ENCODE data around the gene UBAP1.

The UBAP1 gene

DNA sequence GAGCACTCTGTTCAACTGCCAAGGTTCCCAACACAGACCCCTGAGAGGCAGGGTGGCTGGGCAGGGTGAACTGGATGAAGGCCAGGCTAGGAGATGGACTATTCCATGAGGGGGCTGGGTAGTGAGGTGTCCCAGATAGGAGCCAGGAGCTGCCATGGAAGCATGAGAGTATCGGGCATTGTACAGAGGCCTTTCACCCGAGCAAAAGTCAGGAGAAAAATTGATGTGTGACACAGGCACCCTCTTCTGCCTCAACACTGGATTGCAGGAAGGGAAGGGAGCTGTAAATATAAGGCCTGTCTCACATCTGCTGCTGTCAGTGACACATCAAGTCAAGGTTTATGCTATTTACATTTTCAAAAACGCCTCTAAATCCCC, 74.6 kb downstream of the UBAP1 start:
- H3K36me3 ChIP-seq (ENCODE audit: insufficient read depth): no peaks in the 10 kb centered on the region; the same call in 1 of the 2 replicates
- no peaks in the 10 kb centered on the region for H4K20me1 ChIP-seq (ENCODE audit: insufficient read depth)
- H3K79me2 ChIP-seq (ENCODE audit: insufficient read depth, low read depth): no peaks in the 10 kb centered on the region
- H3K4me1 ChIP-seq (ENCODE audit: low read depth, poor library complexity, severe bottlenecking): no peaks in the 10 kb centered on the region
- no peak overlapping the region for H3K4me2 ChIP-seq
- H3K9ac ChIP-seq: no peak overlapping the region
- H2AFZ ChIP-seq (ENCODE audit: low read depth): no peak overlapping the region
- no peak overlapping the region for H3K27ac ChIP-seq
- TF ChIP-seq, protein P1, sequence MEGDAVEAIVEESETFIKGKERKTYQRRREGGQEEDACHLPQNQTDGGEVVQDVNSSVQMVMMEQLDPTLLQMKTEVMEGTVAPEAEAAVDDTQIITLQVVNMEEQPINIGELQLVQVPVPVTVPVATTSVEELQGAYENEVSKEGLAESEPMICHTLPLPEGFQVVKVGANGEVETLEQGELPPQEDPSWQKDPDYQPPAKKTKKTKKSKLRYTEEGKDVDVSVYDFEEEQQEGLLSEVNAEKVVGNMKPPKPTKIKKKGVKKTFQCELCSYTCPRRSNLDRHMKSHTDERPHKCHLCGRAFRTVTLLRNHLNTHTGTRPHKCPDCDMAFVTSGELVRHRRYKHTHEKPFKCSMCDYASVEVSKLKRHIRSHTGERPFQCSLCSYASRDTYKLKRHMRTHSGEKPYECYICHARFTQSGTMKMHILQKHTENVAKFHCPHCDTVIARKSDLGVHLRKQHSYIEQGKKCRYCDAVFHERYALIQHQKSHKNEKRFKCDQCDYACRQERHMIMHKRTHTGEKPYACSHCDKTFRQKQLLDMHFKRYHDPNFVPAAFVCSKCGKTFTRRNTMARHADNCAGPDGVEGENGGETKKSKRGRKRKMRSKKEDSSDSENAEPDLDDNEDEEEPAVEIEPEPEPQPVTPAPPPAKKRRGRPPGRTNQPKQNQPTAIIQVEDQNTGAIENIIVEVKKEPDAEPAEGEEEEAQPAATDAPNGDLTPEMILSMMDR (conservative IDR thresholded peaks at IDR 0.05; ENCODE audit: low read depth, low read length): no peak
- H3K4me3 ChIP-seq (IDR thresholded peaks at IDR 0.05; ENCODE audit: insufficient read depth, low read depth, low read length): no peak overlapping the region
- H3K27me3 ChIP-seq (ENCODE audit: insufficient read depth, low read depth): no peaks in the 10 kb centered on the region

GRCh38 chr9:34254141-34254913, 75.5 kb downstream of the UBAP1 start:
- Histone ChIP-seq H3K27me3 (ENCODE audit: insufficient read depth, low read depth) (no peaks in the 10 kb centered on the region), H3K4me3 (IDR thresholded peaks at IDR 0.05; ENCODE audit: insufficient read depth, low read depth, low read length) (no peak overlapping the region), H3K79me2 (ENCODE audit: insufficient read depth, low read depth) (no peaks in the 10 kb centered on the region), H3K27ac (no peak overlapping the region), H4K20me1 (ENCODE audit: insufficient read depth) (no peaks in the 10 kb centered on the region), H3K4me1 (ENCODE audit: low read depth, poor library complexity, severe bottlenecking) (no peaks in the 10 kb centered on the region), H3K9ac (no peak overlapping the region), H3K36me3 (ENCODE audit: insufficient read depth) (no peaks in the 10 kb centered on the region; the same call in none of the 2 replicates), H2AFZ (ENCODE audit: low read depth) (no peak overlapping the region), H3K4me2 (no peak overlapping the region)
- TF ChIP-seq, protein P1 (conservative IDR thresholded peaks at IDR 0.05; ENCODE audit: low read depth, low read length): no peak

DNA sequence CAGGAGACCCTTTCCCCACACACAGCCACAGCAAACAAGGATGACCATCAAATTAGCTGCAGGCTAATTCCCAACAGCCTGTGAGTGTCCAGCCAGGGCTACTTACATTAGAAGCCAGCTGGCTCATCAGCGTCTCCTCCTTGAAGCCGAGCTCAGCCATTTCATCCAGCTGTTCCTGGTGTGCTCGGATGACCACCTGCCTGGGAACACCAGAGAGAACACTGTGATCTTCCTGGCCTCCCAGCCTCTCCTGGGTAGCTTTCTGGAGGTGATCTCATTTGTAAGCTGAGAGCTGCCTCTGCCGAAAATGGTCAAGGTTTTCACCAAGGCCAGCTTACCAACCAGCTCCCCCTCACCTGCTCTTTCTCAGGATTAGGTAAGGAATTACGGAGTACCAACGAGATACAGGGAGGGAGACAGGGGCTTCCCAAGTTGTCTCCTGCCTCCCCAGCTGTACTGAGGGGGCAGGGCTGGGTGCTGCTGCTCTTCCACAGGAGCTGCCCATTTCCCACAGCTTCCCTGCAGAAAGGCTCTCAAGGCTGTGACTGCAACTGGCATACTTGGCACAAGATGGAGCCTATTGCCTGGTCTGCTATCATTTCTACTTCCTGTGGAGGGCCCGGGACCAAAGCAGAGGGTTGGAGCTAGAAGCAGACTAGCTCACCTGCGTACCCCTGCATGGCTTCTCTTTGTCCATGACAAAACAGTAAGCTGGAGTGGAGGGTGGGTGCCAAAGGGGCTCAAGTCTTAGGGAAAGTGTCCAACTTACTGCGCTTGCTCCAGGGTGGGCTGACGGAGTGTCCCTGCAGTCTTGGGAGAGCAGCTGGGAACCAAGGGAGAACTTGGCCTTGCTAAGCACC, 76.4 kb downstream of the UBAP1 start:
- no peaks in the 10 kb centered on the region for H4K20me1 ChIP-seq (ENCODE audit: insufficient read depth)
- no peak overlapping the region for H3K4me3 ChIP-seq (IDR thresholded peaks at IDR 0.05; ENCODE audit: insufficient read depth, low read depth, low read length)
- H3K27ac ChIP-seq: no peak overlapping the region
- no peak overlapping the region for H3K9ac ChIP-seq
- H3K27me3 ChIP-seq (ENCODE audit: insufficient read depth, low read depth): no peaks in the 10 kb centered on the region
- H3K4me1 ChIP-seq (ENCODE audit: low read depth, poor library complexity, severe bottlenecking): no peaks in the 10 kb centered on the region
- no peak overlapping the region for H3K4me2 ChIP-seq
- no peak overlapping the region for H2AFZ ChIP-seq (ENCODE audit: low read depth)
- H3K79me2 ChIP-seq (ENCODE audit: insufficient read depth, low read depth): no peaks in the 10 kb centered on the region
- no peaks in the 10 kb centered on the region; the same call in none of the 2 replicates for H3K36me3 ChIP-seq (ENCODE audit: insufficient read depth)
- TF ChIP-seq, protein P1 (conservative IDR thresholded peaks at IDR 0.05; ENCODE audit: low read depth, low read length): no peak

DNA sequence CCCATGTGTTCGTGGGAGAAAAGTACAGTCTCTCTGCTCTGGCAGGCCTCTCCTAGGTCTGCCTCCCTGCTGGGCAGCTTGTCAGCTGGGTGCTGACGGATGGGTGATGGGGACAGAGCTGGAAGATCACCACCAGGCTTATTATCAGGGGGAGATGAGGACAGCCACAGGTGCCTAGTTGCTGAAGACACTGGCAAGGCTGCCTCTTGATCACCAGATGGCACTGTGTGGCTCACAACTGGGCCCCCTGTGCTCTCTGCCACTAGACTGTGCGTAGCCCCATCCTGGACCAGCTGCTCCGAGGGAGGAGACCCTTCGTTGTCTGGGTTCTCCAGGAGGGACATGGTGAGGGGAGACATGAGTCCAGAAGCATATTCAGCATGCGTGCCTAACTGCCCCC, 77.3 kb downstream of the UBAP1 start:
- H4K20me1 ChIP-seq (ENCODE audit: insufficient read depth): no peaks in the 10 kb centered on the region
- no peak overlapping the region for H3K9ac ChIP-seq
- no peak overlapping the region for H3K4me2 ChIP-seq
- TF ChIP-seq, protein P1 (conservative IDR thresholded peaks at IDR 0.05; ENCODE audit: low read depth, low read length): peak; percentile 26; the same call in 1 of the 2 replicates
- no peaks in the 10 kb centered on the region for H3K79me2 ChIP-seq (ENCODE audit: insufficient read depth, low read depth)
- H3K36me3 ChIP-seq (ENCODE audit: insufficient read depth): no peaks in the 10 kb centered on the region; the same call in none of the 2 replicates
- H3K4me1 ChIP-seq (ENCODE audit: low read depth, poor library complexity, severe bottlenecking): no peaks in the 10 kb centered on the region
- no peak overlapping the region for H2AFZ ChIP-seq (ENCODE audit: low read depth)
- H3K27ac ChIP-seq: no peak overlapping the region
- no peak overlapping the region for H3K4me3 ChIP-seq (IDR thresholded peaks at IDR 0.05; ENCODE audit: insufficient read depth, low read depth, low read length)
- no peaks in the 10 kb centered on the region for H3K27me3 ChIP-seq (ENCODE audit: insufficient read depth, low read depth)
